Stomach (tissue), 4 donors: Measurements from ENCODE around the gene C21orf58.

ENCODE experiments used
- EP300 ChIP-seq: sonication (generic); formaldehyde crosslinking; IDR thresholded peaks from one replicate; pipeline ENCODE4 v1.6.1; 2017; ENCODE audit warnings: antibody characterized with exemption
- POLR2AphosphoS5 ChIP-seq, 3 donors: sonication (generic); formaldehyde crosslinking; IDR thresholded peaks; one replicate each; pipeline ENCODE4 v1.6.1; 2016; ENCODE audit warnings: antibody characterized with exemption in 3 of 3
- TF ChIP-seq, protein P1 (sequence below), 7 experiments: fragments of 450-650 bp in 4 of 7; fragments of 200-600 bp in 3 of 7; sonication (generic) in 3 of 7; IDR thresholded peaks; one replicate each; pipeline ENCODE4 v1.5.1; 2016 to 2019; ENCODE audit warnings: antibody characterized with exemption in 7 of 7, control low read depth in 2 of 7, mild to moderate bottlenecking in 1 of 7

DNA sequence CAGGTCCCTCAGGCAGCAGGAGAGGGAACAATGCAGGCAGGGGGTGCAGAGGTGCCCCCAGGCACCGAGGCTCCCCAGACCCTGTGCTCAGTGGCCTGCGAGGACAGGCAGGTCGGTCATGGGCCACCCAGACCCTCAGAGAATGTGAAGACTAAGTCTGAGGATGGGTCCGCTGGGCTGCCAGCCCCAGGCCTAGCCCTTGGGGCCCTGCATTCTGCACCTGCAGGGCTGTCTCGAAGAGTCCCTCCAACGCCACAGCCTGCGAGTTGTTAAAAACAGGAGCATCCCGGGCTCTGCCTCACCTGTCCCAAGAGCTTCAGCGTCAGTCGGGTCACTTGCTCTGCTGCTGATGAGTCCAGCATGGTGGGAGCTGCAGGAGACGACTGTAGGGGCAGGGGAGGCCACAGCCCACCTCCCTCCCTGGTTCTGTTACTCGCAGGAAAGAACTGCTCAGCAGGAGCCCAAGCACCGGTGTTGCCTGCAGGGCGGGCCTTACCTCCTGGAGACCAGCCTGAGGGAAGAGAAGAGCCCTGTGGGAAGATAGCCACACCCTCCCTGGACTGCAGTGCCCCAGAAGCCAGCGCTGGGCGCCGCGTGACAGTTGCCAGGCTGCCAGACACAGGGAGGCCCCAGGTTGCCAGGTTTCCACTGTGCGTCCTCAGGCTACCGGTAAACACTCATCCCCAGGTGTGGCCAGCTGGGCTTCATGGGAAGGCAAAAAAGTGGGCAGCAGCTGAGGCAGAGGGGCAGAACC, 5.8 kb downstream of the C21orf58 start:
- TF ChIP-seq POLR2AphosphoS5 (IDR thresholded peaks at IDR 0.05), result no peak
- TF ChIP-seq, protein P1, sequence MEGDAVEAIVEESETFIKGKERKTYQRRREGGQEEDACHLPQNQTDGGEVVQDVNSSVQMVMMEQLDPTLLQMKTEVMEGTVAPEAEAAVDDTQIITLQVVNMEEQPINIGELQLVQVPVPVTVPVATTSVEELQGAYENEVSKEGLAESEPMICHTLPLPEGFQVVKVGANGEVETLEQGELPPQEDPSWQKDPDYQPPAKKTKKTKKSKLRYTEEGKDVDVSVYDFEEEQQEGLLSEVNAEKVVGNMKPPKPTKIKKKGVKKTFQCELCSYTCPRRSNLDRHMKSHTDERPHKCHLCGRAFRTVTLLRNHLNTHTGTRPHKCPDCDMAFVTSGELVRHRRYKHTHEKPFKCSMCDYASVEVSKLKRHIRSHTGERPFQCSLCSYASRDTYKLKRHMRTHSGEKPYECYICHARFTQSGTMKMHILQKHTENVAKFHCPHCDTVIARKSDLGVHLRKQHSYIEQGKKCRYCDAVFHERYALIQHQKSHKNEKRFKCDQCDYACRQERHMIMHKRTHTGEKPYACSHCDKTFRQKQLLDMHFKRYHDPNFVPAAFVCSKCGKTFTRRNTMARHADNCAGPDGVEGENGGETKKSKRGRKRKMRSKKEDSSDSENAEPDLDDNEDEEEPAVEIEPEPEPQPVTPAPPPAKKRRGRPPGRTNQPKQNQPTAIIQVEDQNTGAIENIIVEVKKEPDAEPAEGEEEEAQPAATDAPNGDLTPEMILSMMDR (IDR thresholded peaks at IDR 0.05), result no peak
- no peak for TF ChIP-seq EP300
